HG02943 (cell line): ENCODE measurements around the gene ADIPOR2.
A peak's percentile ranks its signal among the peaks of the same experiment; 100 is the strongest.

Experiments
- ATAC-seq: cut with Tn5 transposase; IDR thresholded peaks from one replicate; pipeline ENCODE4 v1.9.1; 2021; ENCODE audit warnings: mild to moderate bottlenecking, low read depth, moderate library complexity; ENCODE audit not compliant: unreplicated experiment

Gene ADIPOR2

GRCh38 chr12:1767407-1768090, 76.7 kb downstream of the ADIPOR2 start:
- no peak for ATAC-seq

DNA sequence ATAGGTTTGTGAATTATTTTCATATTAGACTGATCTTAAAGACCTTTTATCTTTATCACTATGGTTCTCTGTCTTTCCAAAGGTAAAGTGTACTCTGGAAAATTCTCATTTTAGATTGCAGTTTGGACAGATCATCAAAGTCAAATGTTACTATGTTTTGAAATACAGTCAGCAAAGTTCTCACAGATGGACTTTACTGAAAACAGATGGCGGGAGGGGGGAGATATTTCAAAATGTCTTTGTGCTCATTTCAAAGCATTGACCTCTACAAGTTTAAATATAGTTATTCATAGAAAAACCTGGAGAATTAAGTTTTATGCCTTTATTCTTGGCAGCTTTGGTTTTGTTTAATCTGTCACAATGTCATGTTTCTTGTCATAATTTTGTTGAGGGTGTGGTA, 77.7 kb downstream of the ADIPOR2 start:
- ATAC-seq = no peak

GRCh38 chr12:1769809-1770494, 79.1 kb downstream of the ADIPOR2 start:
- no peak for ATAC-seq

- ATAC-seq = no peak
Measured at GRCh38 chr12:1773937-1774655, 83.2 kb downstream of the ADIPOR2 start.

- no peak for ATAC-seq
Measured at GRCh38 chr12:1776170-1776921, 85.5 kb downstream of the ADIPOR2 start.

GRCh38 chr12:1777798-1778197, 86.9 kb downstream of the ADIPOR2 start:
- no peak for ATAC-seq

DNA sequence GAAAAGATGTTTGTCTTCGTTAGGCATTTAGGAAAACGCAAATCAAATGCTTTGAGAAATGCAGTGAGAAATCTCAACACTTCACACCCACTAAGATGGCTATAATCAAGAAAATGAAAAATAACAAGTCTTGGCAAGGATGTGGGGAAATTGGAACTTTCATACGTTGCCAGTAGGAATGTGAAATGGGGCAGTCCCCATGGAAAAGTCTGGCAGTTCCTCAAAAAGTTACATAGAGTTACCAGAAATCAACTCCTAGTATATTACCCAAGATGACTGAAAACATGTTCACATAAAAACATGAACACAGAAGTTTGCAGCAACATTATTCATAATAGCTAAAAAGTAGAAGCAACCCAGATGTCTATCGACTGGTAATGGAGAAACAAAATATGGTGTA, 88.0 kb downstream of the ADIPOR2 start:
- ATAC-seq = no peak

- ATAC-seq = no peak
Measured at GRCh38 chr12:1779783-1780182, 88.9 kb downstream of the ADIPOR2 start.

GRCh38 chr12:1781772-1782171, 90.9 kb downstream of the ADIPOR2 start:
- ATAC-seq = no peak

DNA sequence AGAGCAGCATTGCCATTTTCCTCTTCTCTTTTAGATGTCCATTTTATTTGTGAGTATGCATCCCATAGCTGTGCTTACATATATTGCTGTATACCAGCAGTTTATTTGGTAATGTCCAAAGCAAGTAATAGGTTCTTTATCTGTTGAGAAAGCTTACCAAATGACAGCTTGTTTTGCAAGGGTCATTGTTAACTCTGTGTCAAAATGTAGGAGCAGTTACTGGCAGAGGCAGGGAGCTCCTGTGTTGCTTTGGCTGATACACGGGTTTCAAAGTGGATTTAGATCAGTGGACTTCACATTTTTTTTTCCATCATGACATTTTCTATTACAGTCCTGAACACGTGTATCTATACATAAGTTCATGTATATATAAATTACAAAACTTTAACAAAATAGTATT, 91.3 kb downstream of the ADIPOR2 start:
- ATAC-seq = no peak

DNA sequence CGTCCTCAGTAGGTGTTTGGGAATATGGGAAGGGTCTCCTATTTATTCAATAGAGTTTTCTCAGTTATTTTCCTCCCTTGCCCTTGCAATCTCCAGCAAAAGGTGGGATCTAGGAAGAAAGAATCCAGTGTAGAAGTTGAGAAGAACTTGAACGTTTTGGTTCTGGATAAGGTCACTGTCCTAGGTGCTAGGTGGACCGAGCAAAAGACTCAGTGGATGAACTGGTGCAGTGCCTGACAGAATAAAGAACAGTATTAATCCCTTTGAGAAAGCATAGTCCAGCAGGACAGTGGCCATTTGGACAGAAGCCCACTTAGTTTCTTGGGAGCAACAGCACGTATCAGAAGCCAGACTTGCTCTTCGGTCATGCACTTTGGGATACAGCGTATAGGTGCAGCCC, 96.8 kb downstream of the ADIPOR2 start:
- no peak for ATAC-seq

DNA sequence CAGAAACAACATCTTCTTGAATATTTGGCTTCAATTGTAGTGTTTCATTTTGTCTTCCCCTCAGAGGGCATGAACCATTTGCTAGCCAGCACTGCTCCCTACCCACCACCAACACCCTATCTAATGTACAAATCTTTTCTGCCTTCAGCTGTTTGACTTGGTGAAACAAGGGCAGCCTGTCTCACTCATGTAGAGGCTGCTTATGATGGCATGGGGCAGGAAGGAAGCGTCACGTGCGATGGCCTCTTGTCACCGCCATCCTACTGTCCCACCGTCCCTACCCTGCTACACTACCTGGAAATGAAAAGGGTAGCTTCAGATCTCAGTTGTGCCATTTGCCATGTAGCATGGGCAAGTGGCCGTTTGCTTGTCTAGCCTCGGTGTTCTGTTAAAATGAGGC, 99.6 kb downstream of the ADIPOR2 start:
- ATAC-seq = no peak

DNA sequence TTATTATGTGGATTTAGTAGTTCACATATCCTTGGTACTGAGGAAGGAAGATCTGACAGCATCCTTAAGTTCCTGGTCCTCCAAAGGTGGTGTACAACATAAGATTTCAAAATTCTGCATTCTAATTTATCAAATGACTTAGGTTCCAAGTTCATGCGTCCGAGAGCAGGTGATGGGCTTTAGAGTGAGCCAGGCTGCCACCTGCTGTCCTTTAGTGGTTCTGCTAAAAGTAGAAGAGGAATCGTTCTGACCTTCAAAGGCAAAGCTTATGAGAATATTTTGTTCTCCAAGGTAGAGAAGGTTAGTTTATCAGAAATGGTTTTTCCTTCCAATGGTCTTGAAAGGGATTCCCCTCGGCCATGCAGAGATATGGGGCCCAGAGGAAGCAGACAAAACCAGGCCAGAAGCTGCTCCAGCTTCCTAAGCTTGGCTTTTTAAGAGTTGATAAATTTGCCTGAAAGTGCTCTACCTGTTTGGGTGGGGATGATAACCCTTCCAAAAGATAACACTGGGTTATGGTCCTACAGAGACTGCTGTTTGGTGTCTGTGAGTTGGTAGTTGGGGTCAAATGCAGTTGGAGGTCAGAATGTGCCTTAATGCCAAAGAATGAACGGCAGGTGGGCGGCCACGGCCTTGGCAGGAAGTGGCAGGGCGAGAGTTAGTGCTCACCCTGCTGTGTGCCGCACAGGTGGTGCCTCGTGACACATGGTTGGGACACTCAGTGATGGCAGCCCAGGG, 100.4 kb downstream of the ADIPOR2 start:
- ATAC-seq = no peak

GRCh38 chr12:1792406-1792805, 101.5 kb downstream of the ADIPOR2 start:
- ATAC-seq = no peak

GRCh38 chr12:1793426-1794210, 102.7 kb downstream of the ADIPOR2 start:
- ATAC-seq = no peak

- ATAC-seq = no peak
Measured at GRCh38 chr12:1794440-1795090, 103.7 kb downstream of the ADIPOR2 start.

DNA sequence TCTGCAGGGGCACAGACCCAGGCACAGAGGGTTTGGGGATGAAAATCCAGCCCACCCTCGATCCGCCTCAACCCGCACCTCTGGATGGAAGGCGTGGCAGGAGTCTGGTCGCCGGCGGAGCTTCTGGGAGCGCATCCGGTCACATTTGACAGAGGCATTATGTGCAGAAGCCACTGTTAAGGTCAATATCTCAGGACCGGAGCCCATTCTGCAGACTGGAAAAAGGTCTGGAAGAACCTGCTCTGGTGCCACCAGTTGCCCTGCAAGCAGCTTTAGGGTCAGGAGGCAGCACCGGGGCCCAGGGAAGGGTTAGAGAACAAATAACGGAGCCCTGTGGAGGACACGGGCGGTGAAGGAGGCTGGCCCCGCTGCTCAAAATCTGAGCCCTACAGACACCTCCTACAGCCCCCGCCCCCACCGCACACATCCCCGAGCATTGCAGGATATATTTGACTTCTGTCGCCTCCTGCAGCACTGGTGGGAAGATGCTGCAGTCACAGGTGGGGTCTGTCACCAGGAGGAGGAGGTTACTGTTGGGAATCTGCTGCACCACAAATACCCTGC, 104.4 kb downstream of the ADIPOR2 start:
- ATAC-seq = no peak

DNA sequence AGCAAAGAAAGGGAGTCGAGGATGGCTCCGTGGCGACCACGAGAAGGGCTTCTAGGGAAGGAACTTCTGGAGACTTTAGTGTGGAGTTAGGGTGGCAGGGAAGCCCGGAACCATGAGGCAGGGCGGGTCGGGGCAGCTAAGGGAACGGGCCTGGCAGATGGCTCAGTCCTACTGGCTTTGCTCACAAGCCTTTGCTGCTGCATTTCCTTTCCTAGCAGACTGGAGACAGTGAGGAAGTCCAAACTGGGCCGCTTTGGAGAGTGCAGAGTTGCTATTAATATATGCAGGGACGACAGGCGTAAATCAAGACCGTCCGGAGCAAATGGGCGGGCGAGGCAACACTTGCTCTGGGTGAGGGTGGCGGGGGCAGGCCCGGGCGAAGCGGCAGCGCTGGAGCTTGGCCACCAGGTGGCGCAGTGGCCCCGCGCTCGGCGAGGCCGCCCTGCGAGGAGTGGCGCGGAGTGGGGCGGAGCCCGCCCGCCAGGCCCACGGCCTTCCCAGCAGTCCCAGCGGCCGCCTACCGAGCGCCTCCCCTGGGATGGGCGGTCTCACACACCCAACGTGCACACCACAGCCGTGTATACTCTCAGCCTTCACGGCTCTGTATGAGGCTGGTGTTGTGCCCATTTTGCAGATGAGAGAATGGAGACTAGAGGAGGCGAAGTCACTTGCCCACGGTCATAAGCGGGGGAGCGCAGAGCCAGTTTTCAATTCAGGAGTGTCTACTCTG, 105.1 kb downstream of the ADIPOR2 start:
- ATAC-seq = peak; percentile 85
